RWPE2 (cell line): ENCODE measurements around the gene SYNM.

Source experiments
- ATAC-seq: fragments of 200-7000 bp; cut with Tn5 transposase; 3 replicates; pipeline ENCODE4 v1.9.1; 2021; ENCODE audit warnings: low read depth
- DNase-seq: peaks from one replicate; pipeline ENCODE4 v3.0.0-alpha.2; 2020; ENCODE audit warnings: low spot score
- H3K27ac ChIP-seq: fragments of 450-650 bp; 2 replicates; pipeline ENCODE4 v1.5.1; 2017; ENCODE audit warnings: mild to moderate bottlenecking; ENCODE audit not compliant: poor library complexity, severe bottlenecking
- H3K27me3 ChIP-seq: fragments of 250-450 bp; sonication (Bioruptor Pico); 2 replicates; pipeline ENCODE4 v1.5.1; 2021; ENCODE audit warnings: mild to moderate bottlenecking, moderate library complexity; ENCODE audit not compliant: insufficient read depth, poor library complexity, severe bottlenecking
- H3K36me3 ChIP-seq: fragments of 250-450 bp; sonication (Bioruptor Pico); 2 replicates; pipeline ENCODE4 v1.5.1; 2020; ENCODE audit warnings: low read depth, mild to moderate bottlenecking, moderate library complexity
- H3K4me1 ChIP-seq: fragments of 250-450 bp; sonication (Bioruptor Pico); 2 replicates; pipeline ENCODE4 v1.5.1; 2021; ENCODE audit warnings: mild to moderate bottlenecking, moderate library complexity; ENCODE audit not compliant: insufficient read depth, poor library complexity, severe bottlenecking
- H3K4me3 ChIP-seq: fragments of 250-450 bp; sonication (Bioruptor Pico); 2 replicates; pipeline ENCODE4 v1.5.1; 2021; ENCODE audit warnings: mild to moderate bottlenecking, moderate library complexity; ENCODE audit not compliant: severe bottlenecking
- H3K9me3 ChIP-seq: fragments of 250-450 bp; sonication (Bioruptor Pico); 2 replicates; pipeline ENCODE4 v1.5.1; 2021; ENCODE audit warnings: mild to moderate bottlenecking, moderate library complexity; ENCODE audit not compliant: severe bottlenecking
- TF ChIP-seq, protein P1 (sequence below): fragments of 450-650 bp; IDR thresholded peaks from one replicate; pipeline ENCODE4 v1.5.1; 2017; ENCODE audit warnings: mild to moderate bottlenecking, moderate library complexity; ENCODE audit not compliant: poor library complexity, severe bottlenecking

Gene SYNM

GRCh38 chr15:99097441-99098410 is 7.2 kb upstream of the SYNM start:
- Histone ChIP-seq H3K27me3 (no peaks in the 10 kb centered on the region), H3K36me3 (no peaks in the 10 kb centered on the region), H3K9me3 (no peaks in the 10 kb centered on the region), H3K4me3 (no peak overlapping the region), H3K27ac (no peak overlapping the region), H3K4me1 (no peaks in the 10 kb centered on the region)
- ATAC-seq: no peak
- DNase-seq: no peak
- TF ChIP-seq, protein P1, sequence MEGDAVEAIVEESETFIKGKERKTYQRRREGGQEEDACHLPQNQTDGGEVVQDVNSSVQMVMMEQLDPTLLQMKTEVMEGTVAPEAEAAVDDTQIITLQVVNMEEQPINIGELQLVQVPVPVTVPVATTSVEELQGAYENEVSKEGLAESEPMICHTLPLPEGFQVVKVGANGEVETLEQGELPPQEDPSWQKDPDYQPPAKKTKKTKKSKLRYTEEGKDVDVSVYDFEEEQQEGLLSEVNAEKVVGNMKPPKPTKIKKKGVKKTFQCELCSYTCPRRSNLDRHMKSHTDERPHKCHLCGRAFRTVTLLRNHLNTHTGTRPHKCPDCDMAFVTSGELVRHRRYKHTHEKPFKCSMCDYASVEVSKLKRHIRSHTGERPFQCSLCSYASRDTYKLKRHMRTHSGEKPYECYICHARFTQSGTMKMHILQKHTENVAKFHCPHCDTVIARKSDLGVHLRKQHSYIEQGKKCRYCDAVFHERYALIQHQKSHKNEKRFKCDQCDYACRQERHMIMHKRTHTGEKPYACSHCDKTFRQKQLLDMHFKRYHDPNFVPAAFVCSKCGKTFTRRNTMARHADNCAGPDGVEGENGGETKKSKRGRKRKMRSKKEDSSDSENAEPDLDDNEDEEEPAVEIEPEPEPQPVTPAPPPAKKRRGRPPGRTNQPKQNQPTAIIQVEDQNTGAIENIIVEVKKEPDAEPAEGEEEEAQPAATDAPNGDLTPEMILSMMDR: no peak

DNA sequence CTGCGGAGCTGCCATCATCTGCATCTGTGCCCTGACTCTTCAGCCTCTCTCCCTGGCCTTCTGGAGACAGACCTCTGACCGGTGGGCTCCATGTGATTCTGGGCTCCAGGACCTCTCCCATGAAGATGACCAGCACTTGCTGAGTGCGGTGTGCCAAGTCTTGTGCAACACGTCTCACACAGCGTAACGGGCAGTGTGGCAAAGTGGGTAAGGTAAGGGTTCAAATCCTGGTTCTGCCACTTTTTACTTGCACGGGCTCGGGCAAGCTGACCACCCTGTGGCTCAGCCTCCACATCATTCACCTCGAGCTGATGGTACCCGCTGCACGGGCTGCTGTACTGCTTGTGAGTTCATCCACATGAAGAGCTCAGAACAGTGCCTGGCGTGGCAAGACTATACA is 6.5 kb upstream of the SYNM start:
- Histone ChIP-seq H3K9me3 (no peaks in the 10 kb centered on the region), H3K27me3 (no peaks in the 10 kb centered on the region), H3K4me1 (no peaks in the 10 kb centered on the region), H3K36me3 (no peaks in the 10 kb centered on the region), H3K27ac (no peak overlapping the region), H3K4me3 (no peak overlapping the region)
- TF ChIP-seq, protein P1: no peak
- ATAC-seq: no peak
- DNase-seq: no peak

- H3K27me3 ChIP-seq: no peaks in the 10 kb centered on the region
- H3K36me3 ChIP-seq: no peaks in the 10 kb centered on the region
- H3K9me3 ChIP-seq: no peaks in the 10 kb centered on the region
- no peak overlapping the region for H3K4me3 ChIP-seq
- H3K27ac ChIP-seq: no peak overlapping the region
- DNase-seq: no peak
- no peak for ATAC-seq
- TF ChIP-seq, protein P1: no peak
- no peaks in the 10 kb centered on the region for H3K4me1 ChIP-seq
Observed at GRCh38 chr15:99098991-99099390, 5.9 kb upstream of the SYNM start.

- Histone ChIP-seq H3K36me3 (no peaks in the 10 kb centered on the region), H3K27me3 (no peaks in the 10 kb centered on the region), H3K4me1 (no peaks in the 10 kb centered on the region), H3K9me3 (no peaks in the 10 kb centered on the region), H3K4me3 (no peak overlapping the region), H3K27ac (no peak overlapping the region)
- ATAC-seq (no peak), DNase-seq (no peak)
- TF ChIP-seq, protein P1: no peak
Observed at GRCh38 chr15:99099661-99100060, 5.2 kb upstream of the SYNM start.
